IPS-NIHi7 (cell line): ENCODE data around the gene FOSL2.

Experiments
- DNase-seq: peaks from one replicate; pipeline ENCODE4 v3.0.0; 2012; ENCODE audit warnings: mixed read lengths; ENCODE audit errors: extremely low spot score

Gene FOSL2

DNA sequence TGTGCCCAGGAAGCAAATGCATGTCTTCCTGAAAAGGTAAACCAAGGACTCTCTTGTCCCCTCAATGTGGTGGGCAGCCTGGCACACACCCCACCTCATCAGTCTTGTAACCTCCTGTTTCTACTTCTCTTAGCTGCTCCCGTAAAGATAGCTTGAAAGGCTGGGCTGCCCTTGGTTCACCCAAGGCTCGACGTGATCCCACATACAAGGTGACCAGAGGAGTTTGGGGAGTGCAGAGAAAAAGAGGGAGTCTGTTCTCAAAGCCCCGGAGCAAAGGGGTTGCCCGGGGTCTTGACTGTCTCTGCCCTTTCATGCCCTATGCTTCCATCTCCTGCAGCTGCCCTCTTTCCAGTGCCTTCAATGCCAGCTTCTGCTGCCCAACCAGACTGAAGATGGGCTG, 18.3 kb upstream of the FOSL2 start:
- DNase-seq: no peak

DNA sequence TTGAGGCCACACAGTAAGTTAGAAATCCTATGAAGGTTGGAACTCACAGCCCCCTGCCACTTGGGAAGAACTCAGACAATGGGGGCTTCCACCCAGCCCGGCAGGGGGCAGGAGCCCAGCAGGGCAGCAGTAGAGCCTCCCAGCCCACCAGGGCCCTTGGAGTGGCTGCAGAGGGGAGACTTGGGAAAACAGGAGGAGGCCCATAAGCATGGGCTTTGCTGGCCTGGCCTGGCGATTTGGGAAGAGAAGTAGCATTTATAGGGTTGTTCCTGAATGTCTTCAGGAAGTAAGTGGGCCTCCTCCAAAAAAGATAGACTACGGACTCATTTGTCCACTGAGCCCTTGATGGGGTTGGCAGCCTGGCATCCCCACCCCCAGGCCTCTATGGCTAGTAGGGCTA, 17.4 kb upstream of the FOSL2 start:
- no peak for DNase-seq

GRCh38 chr2:28375742-28376631, 16.7 kb upstream of the FOSL2 start:
- DNase-seq: no peak

DNA sequence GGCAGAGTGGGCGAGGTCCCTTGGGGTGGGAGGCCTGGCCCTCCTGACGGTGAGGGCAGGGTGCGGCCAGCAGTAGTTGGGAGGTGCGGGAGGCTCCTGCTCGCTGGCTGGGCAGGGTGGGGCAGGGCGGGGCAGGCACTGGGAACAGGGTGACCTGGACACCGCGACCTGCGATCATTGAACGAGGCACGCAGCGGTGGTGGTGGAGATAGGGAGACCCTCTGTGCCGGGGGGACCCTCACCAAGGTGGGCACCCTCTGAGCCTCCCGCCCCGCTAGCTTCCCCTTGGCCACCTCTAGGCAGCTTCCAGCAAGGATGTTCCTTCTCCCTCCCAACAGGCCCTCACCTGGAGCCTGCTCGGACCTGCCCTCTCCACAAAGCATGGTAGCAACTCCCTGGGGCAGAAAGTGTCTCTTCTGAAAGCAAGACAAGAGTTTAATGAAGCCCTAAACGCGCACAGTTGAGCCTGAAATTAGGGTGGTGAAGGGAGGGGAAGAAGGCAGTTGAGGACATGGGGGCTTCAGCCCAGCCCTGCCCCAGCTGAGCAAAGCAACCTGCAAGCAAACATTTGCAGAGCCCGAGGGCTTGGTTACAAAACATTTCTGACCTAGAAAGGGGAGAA, 15.4 kb upstream of the FOSL2 start:
- DNase-seq: no peak

GRCh38 chr2:28377984-28378678, 14.5 kb upstream of the FOSL2 start:
- no peak for DNase-seq

DNA sequence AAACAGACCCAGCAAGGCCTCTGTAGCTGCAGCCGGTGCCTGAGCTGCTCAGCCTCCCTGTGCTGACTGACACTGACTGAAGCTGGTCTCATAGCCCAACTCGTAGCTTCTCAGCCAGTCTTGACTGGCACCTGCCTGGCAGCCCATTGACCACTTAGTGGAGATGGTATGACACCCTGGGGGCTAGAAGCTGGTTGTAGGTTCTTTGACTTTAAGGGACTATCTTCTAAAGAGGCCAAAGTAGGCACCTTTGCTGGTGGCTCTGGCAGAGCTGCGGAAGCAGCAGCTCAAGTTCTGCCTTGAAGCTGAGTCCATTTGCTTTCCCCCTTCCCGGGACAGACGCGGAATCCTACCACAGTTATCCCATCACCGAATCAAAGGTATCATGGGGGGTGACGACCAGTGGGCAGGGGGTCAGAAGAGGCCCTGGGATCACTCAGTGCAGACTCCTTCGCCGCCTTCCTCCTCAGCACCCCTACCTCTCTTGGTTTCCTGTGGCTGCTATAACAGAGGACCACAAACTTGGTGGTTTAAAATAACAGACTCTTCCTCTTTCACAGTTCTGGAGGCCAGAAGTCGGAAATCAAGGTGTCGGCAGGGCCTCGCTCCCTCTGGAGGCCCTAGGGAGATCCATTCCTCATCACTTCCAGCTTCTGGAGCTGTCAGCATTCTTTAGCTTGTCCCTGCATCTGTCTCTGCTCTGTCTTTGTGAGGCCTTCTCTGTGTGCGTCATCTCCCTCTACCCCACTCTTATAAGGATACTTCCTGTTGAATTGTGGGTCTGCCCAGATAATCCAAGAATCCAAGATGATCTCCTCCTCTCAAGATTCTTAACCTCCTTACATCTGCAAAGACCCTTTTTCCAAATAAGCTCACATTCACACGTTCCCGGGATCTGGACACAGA, 13.7 kb upstream of the FOSL2 start:
- DNase-seq: no peak

DNA sequence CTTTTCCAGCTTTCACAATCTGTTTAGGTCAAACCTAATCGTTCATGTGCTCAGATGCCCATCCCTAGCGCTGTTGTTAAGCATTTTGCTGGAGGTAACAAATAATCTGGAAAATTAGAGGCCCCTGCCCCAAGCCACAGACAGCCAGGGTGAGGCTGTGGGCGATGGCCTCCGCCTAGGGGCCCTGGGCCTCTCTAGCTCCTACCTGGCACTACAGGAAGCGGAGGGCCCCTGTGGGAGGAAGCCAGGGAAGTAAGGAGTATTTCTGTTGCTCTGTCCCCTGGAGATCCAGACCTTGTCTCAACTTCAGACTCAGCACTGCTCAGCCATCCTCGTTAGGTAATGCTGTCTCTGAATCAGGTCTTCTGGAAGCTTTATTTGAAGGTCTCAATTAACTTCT, 12.4 kb upstream of the FOSL2 start:
- no peak for DNase-seq

GRCh38 chr2:28381225-28382180, 11.2 kb upstream of the FOSL2 start:
- DNase-seq: no peak

DNA sequence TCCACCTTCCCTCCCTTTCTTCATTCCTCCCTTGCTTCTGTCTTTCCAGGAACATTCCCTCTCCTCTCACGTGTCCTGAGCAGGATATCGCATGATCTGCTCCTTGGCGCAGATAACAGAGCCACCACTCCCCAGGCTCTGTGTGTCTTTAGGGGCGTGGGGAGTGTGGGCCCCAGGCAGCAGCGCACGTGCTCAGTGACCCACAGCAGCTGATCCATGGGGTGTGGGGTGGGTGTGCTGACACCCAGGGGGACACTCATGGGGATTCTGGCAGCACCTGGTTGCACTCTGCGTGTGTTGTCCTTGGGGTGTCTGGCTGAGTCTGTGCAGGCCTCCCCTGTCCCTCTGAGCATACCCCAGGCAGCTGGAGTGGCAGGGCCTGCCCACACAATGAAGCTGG, 9.9 kb upstream of the FOSL2 start:
- DNase-seq: no peak

- no peak for DNase-seq
These were observed 5.3 kb upstream of the FOSL2 start for GRCh38 chr2:28387082-28387960.

- DNase-seq: peak; percentile 23
These were observed 3.0 kb upstream of the FOSL2 start for GRCh38 chr2:28389399-28390240.

DNA sequence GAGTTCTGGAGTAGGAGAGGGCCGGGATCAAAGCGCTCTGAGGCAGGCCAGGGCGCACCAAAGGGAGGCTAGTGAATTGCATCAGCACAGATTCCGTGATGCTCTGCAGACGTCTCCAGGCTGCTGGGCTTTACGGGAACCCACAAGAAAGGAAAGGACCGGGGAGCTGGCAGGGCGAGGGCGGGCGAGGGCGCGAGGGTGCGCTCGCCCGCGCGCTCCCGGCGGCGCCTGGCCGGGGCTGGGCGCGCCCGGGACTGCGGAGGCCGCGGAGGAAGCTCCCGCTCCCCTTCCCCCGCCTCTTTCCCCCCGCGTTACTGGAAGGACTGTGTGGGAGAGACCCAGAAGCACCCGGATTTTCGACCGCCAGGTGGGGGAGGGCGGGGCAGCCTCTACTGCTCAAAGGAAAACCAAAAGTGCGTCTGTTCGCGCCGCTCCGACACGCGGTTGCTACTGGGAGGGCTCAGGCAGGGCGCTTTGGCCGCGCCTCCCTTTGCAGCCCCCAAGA, 2.4 kb upstream of the FOSL2 start:
- DNase-seq: peak; percentile 66

DNA sequence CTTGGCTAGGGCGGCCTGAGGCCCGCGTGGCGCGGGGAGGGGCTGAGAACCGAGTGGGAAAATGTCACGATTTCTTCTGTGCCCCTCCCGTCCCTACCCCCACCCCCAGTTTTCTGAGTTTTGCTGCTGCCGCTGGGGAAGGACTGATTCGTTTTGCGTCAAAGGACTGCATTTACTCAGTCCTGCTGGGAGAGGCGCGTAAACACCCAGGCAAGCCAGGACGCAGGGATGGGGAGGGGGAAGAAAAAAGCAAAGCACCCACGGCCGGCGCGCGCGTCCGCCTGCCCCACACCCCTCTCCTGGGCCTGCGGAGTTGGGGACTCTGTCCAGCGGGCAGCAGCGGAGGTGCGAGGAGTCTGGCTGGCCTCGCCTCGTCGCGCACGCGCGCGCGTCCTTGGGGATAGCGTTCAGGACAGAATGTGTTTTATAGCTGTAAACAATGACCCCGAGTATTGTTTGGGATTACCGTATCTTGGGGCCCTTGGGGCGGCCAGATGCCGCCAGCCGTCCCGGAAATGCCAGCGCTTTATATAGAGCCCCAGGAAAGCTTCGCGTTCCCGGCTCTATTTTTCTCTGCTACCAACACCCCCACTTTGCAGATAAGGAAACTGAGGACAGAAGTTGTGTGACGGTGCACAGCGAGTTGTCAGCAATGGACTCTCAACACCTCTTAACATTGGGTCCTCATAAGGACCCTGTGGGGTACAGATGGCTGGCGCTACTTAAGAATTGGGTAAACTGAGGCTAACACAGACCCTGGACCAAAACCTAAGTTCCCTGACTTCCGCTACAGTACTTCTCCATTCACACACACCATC, 1.7 kb upstream of the FOSL2 start:
- no peak for DNase-seq

- peak; percentile 52 for DNase-seq
These were observed 928 bp upstream of the FOSL2 start for GRCh38 chr2:28391564-28392296.

DNA sequence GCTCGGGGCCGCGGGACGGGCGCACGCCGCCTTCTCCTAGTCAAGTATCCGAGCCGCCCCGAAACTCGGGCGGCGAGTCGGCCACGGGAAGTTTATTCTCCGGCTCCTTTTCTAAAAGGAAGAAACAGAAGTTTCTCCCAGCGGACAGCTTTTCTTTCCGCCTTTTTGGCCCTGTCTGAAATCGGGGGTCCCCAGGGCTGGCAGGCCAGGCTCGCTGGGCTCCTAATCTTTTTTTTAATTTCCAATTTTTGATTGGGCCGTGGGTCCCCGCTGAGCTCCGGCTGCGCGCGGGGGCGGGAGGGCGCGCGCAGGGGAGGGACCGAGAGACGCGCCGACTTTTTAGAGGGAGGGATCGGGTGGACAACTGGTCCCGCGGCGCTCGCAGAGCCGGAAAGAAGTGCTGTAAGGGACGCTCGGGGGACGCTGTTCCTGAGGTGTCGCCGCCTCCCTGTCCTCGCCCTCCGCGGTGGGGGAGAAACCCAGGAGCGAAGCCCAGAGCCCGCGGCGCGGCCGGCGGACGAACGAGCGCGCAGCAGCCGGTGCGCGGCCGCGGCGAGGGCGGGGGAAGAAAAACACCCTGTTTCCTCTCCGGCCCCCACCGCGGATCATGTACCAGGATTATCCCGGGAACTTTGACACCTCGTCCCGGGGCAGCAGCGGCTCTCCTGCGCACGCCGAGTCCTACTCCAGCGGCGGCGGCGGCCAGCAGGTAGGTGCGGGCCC, 617 bp downstream of the FOSL2 start:
- DNase-seq: peak; percentile 31

- DNase-seq: no peak
These were observed 1.7 kb downstream of the FOSL2 start for GRCh38 chr2:28394331-28394877.
